Mammary epithelial cell (primary cell): ENCODE measurements around the gene KIAA1958.

Source experiments
- CTCF ChIP-seq, 2 donors: IDR thresholded peaks in 1 of 2; conservative IDR thresholded peaks in 1 of 2; 2 replicates each; pipeline ENCODE4 v1.5.1; 2011 to 2012; ENCODE audit warnings: inconsistent platforms in 2 of 2, low read length in 2 of 2, mild to moderate bottlenecking in 2 of 2, control low read depth in 1 of 2, low read depth in 1 of 2; ENCODE audit not compliant: insufficient read depth in 1 of 2; ENCODE audit errors: extremely low read depth in 1 of 2
- EZH2 ChIP-seq: IDR thresholded peaks from 2 replicates; pipeline ENCODE4 v1.6.1; 2012; ENCODE audit warnings: low read length, inconsistent platforms, borderline replicate concordance

- TF ChIP-seq CTCF (conservative IDR thresholded peaks at IDR 0.05 in 1 of 2, IDR thresholded peaks at IDR 0.05 in 1 of 2; ENCODE audit: extremely low read depth in 1 of 2, insufficient read depth in 1 of 2, low read depth in 1 of 2, low read length in 2 of 2): no peak
- TF ChIP-seq EZH2: no peak
Observed at GRCh38 chr9:112443636-112444035, 43.0 kb upstream of the KIAA1958 start.
